ENCODE results near the gene PDE4D.

PDE4D gene

DNA sequence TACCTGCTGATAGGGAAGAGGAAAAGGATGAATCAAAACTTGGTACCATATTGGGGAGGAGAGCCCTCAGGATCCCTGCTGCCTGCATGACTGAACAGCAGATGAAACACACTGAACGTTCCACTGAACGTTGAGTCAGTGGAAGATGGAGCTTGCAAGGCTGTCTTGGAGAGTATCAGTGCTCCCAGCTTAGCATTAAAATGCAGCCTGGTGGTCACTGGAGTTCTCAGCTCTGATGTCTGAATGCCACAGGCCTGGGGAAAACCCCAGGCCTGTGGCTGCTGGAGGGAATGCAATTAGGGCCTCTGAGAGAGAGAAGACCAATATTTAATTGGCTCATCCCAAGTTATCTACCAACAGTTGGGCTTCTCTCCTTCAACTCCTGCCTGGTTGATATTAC lies 54.5 kb downstream of the PDE4D start:
- Histone ChIP-seq H3K4me3 (ENCODE audit: low read depth in 1 of 2, low read length in 2 of 2) (no peak overlapping the region), H3K36me3 (ENCODE audit: control insufficient read depth in 1 of 2, insufficient read depth in 2 of 2, low read length in 2 of 2) (no peaks in the 10 kb centered on the region), H3K27me3 (ENCODE audit: low read depth, low read length) (no peaks in the 10 kb centered on the region), H3K4me1 (ENCODE audit: control insufficient read depth in 1 of 2, insufficient read depth in 2 of 2, low read length in 2 of 2) (no peaks in the 10 kb centered on the region), H3K27ac (ENCODE audit: low read length) (no peak overlapping the region), H3K9me3 (ENCODE audit: control insufficient read depth in 1 of 2, low read length in 2 of 2) (no peaks in the 10 kb centered on the region)

GRCh38 chr5:59838067-59838466 lies 55.5 kb downstream of the PDE4D start:
- H3K4me1 ChIP-seq (ENCODE audit: control insufficient read depth in 1 of 2, insufficient read depth in 2 of 2, low read length in 2 of 2) = no peaks in the 10 kb centered on the region
- no peaks in the 10 kb centered on the region for H3K36me3 ChIP-seq (ENCODE audit: control insufficient read depth in 1 of 2, insufficient read depth in 2 of 2, low read length in 2 of 2)
- no peaks in the 10 kb centered on the region for H3K27me3 ChIP-seq (ENCODE audit: low read depth, low read length)
- no peaks in the 10 kb centered on the region for H3K9me3 ChIP-seq (ENCODE audit: control insufficient read depth in 1 of 2, low read length in 2 of 2)
- no peak overlapping the region for H3K27ac ChIP-seq (ENCODE audit: low read length)
- no peak overlapping the region for H3K4me3 ChIP-seq (ENCODE audit: low read depth in 1 of 2, low read length in 2 of 2)

DNA sequence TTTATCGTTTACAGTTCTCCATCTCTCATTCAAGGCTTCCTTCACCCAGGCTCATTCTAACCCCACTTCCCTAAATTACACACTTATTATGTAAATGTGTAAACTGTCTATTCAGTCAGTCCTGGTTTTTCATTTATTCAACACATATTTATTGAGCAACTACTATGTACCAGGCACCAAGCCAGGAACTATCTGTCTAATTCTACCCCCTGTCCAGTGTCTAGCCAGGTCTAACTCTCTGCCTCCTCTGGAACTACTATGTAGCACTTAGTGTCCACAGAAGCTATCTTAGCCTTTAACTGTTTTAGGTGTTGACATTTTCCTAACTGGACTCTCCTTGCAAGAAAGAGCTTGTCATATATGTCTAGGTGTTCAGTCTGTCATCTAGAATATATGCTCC lies 56.5 kb downstream of the PDE4D start:
- no peaks in the 10 kb centered on the region for H3K27me3 ChIP-seq (ENCODE audit: low read depth, low read length)
- no peaks in the 10 kb centered on the region for H3K4me1 ChIP-seq (ENCODE audit: control insufficient read depth in 1 of 2, insufficient read depth in 2 of 2, low read length in 2 of 2)
- no peak overlapping the region for H3K27ac ChIP-seq (ENCODE audit: low read length)
- no peaks in the 10 kb centered on the region for H3K9me3 ChIP-seq (ENCODE audit: control insufficient read depth in 1 of 2, low read length in 2 of 2)
- no peaks in the 10 kb centered on the region for H3K36me3 ChIP-seq (ENCODE audit: control insufficient read depth in 1 of 2, insufficient read depth in 2 of 2, low read length in 2 of 2)
- no peak overlapping the region for H3K4me3 ChIP-seq (ENCODE audit: low read depth in 1 of 2, low read length in 2 of 2)

DNA sequence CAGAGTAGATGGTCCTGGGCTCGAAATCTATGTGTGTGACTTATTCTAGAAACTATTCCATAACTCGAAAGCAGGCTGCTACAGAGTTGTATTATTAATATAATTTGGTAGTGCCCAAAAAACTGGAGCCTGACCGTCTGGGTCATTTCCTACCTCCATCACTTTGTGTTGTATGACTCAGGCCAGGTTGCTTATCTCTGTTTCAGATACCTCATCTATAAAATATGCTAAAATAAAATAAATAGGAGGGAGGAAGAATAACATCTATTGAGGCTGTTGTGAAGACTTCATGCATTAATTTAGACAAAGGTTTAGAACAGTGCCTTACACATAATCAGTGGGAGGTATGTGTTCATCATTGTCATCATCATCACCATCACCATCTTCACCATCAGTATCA lies 57.7 kb downstream of the PDE4D start:
- H3K9me3 ChIP-seq (ENCODE audit: control insufficient read depth in 1 of 2, low read length in 2 of 2) = no peaks in the 10 kb centered on the region
- no peaks in the 10 kb centered on the region for H3K27me3 ChIP-seq (ENCODE audit: low read depth, low read length)
- H3K27ac ChIP-seq (ENCODE audit: low read length) = no peak overlapping the region
- no peak overlapping the region for H3K4me3 ChIP-seq (ENCODE audit: low read depth in 1 of 2, low read length in 2 of 2)
- no peaks in the 10 kb centered on the region for H3K36me3 ChIP-seq (ENCODE audit: control insufficient read depth in 1 of 2, insufficient read depth in 2 of 2, low read length in 2 of 2)
- H3K4me1 ChIP-seq (ENCODE audit: control insufficient read depth in 1 of 2, insufficient read depth in 2 of 2, low read length in 2 of 2) = no peaks in the 10 kb centered on the region

DNA sequence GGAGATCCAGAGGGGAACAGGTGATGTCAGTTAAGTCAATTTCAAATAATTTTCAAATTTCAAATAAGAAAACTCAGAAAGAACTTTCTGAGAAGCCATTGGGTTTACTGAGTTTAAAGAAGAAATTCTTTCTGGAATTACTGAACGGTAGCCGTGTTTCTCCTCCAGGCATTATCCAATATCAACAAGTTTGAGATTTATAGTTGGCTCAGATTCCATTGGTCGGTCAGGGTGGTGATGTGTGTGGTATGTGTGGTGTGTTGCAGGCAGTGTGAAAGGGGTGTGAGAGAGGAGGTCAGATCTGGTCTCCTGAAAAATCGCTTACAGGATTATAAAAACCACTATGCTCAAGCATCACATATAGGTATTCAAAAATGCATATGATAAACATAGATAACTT lies 60.1 kb downstream of the PDE4D start:
- Histone ChIP-seq H3K4me1 (ENCODE audit: control insufficient read depth in 1 of 2, insufficient read depth in 2 of 2, low read length in 2 of 2) (no peaks in the 10 kb centered on the region), H3K9me3 (ENCODE audit: control insufficient read depth in 1 of 2, low read length in 2 of 2) (no peaks in the 10 kb centered on the region), H3K27ac (ENCODE audit: low read length) (no peak overlapping the region)

DNA sequence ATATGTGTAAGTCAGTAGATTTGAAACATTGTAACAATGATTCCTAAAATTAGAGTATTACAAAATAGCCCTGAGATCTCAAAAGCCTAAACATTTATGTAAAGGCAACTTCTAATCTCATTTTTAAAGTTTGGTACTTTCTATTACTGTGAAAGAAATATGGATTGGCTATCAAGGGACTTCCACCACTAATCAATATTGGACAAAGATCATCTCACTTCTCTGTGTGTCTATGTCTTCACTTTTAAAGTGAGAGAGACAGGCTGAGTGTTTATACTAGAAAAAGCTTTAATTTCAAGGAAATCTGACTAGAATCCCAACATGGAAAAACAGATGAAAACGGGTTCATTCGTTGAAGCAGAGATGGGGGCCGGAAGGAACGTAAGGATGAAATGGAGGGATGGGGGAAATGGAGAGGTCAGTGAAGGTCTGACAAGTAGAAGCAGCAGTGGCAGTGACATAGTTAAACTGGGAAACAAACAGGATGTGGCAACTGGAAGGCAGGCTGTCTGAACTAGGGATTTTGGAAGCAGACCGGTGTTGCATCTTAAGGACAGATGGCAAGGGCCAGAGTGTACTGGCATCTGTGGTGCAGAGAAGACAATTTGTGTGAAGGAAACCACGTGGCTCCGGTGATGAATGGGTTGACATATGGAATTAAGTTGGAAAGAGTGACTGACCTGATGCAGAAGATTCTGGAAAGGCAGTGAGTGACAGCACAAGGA lies 60.8 kb downstream of the PDE4D start:
- H3K27ac ChIP-seq (ENCODE audit: low read length) = no peak overlapping the region
- H3K36me3 ChIP-seq (ENCODE audit: control insufficient read depth in 1 of 2, insufficient read depth in 2 of 2, low read length in 2 of 2) = no peaks in the 10 kb centered on the region
- no peaks in the 10 kb centered on the region for H3K4me1 ChIP-seq (ENCODE audit: control insufficient read depth in 1 of 2, insufficient read depth in 2 of 2, low read length in 2 of 2)
- H3K27me3 ChIP-seq (ENCODE audit: low read depth, low read length) = no peaks in the 10 kb centered on the region
- H3K4me3 ChIP-seq (ENCODE audit: low read depth in 1 of 2, low read length in 2 of 2) = no peak overlapping the region
- no peaks in the 10 kb centered on the region for H3K9me3 ChIP-seq (ENCODE audit: control insufficient read depth in 1 of 2, low read length in 2 of 2)

More for the DNA sequence above, 60.1 kb downstream of the PDE4D start:
- Histone ChIP-seq H3K36me3 (ENCODE audit: control insufficient read depth in 1 of 2, insufficient read depth in 2 of 2, low read length in 2 of 2) (no peaks in the 10 kb centered on the region), H3K4me3 (ENCODE audit: low read depth in 1 of 2, low read length in 2 of 2) (no peak overlapping the region), H3K27me3 (ENCODE audit: low read depth, low read length) (no peaks in the 10 kb centered on the region)

GRCh38 chr5:59831326-59832010 lies 62.1 kb downstream of the PDE4D start:
- H3K4me1 ChIP-seq (ENCODE audit: control insufficient read depth in 1 of 2, insufficient read depth in 2 of 2, low read length in 2 of 2) = no peaks in the 10 kb centered on the region
- no peaks in the 10 kb centered on the region for H3K9me3 ChIP-seq (ENCODE audit: control insufficient read depth in 1 of 2, low read length in 2 of 2)
- no peak overlapping the region for H3K27ac ChIP-seq (ENCODE audit: low read length)

DNA sequence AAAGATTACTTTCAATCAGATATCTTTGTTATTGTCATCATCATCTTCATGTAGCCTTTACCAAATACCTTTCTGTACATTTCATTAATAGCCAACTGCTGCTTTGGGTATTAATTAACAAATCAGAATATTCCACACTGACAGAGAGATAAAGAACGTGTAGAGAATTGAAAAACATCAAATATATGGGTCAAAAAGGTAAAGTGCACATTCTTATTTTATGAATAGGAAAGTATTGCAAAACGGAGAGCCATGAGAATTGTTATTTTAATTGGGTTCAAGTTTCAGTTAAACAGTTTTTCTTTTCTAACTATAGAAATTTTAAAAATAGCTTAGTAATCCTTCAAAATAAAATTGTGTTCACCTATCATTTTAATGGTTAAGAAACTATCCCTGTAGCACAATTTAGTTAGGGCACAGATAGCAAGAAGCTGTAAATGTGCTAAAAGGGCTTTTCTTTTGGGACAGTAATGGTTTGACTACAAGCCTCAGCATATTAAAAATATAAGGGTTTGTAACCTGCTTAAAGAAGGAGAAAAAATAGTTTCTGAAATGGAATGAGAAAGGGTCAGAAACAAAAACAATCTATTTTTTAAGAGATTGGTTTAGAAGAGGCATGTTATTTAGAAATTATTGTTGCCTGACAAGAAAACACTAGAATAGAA lies 62.9 kb downstream of the PDE4D start:
- Histone ChIP-seq H3K27me3 (ENCODE audit: low read depth, low read length) (no peaks in the 10 kb centered on the region), H3K4me3 (ENCODE audit: low read depth in 1 of 2, low read length in 2 of 2) (no peak overlapping the region), H3K9me3 (ENCODE audit: control insufficient read depth in 1 of 2, low read length in 2 of 2) (no peaks in the 10 kb centered on the region), H3K36me3 (ENCODE audit: control insufficient read depth in 1 of 2, insufficient read depth in 2 of 2, low read length in 2 of 2) (no peaks in the 10 kb centered on the region), H3K4me1 (ENCODE audit: control insufficient read depth in 1 of 2, insufficient read depth in 2 of 2, low read length in 2 of 2) (no peaks in the 10 kb centered on the region), H3K27ac (ENCODE audit: low read length) (no peak overlapping the region)

More at GRCh38 chr5:59831326-59832010, 62.1 kb downstream of the PDE4D start:
- no peak overlapping the region for H3K4me3 ChIP-seq (ENCODE audit: low read depth in 1 of 2, low read length in 2 of 2)
- no peaks in the 10 kb centered on the region for H3K27me3 ChIP-seq (ENCODE audit: low read depth, low read length)
- no peaks in the 10 kb centered on the region for H3K36me3 ChIP-seq (ENCODE audit: control insufficient read depth in 1 of 2, insufficient read depth in 2 of 2, low read length in 2 of 2)

GRCh38 chr5:59829922-59830321 lies 63.6 kb downstream of the PDE4D start:
- H3K27ac ChIP-seq (ENCODE audit: low read length) = no peak overlapping the region
- no peak overlapping the region for H3K4me3 ChIP-seq (ENCODE audit: low read depth in 1 of 2, low read length in 2 of 2)

GRCh38 chr5:59829386-59829785 lies 64.1 kb downstream of the PDE4D start:
- Histone ChIP-seq H3K27me3 (ENCODE audit: low read depth, low read length) (no peaks in the 10 kb centered on the region), H3K27ac (ENCODE audit: low read length) (no peak overlapping the region), H3K4me3 (ENCODE audit: low read depth in 1 of 2, low read length in 2 of 2) (no peak overlapping the region), H3K9me3 (ENCODE audit: control insufficient read depth in 1 of 2, low read length in 2 of 2) (no peaks in the 10 kb centered on the region), H3K36me3 (ENCODE audit: control insufficient read depth in 1 of 2, insufficient read depth in 2 of 2, low read length in 2 of 2) (no peaks in the 10 kb centered on the region), H3K4me1 (ENCODE audit: control insufficient read depth in 1 of 2, insufficient read depth in 2 of 2, low read length in 2 of 2) (no peaks in the 10 kb centered on the region)

More at GRCh38 chr5:59829922-59830321, 63.6 kb downstream of the PDE4D start:
- H3K27me3 ChIP-seq (ENCODE audit: low read depth, low read length) = no peaks in the 10 kb centered on the region
- H3K4me1 ChIP-seq (ENCODE audit: control insufficient read depth in 1 of 2, insufficient read depth in 2 of 2, low read length in 2 of 2) = no peaks in the 10 kb centered on the region
- no peaks in the 10 kb centered on the region for H3K9me3 ChIP-seq (ENCODE audit: control insufficient read depth in 1 of 2, low read length in 2 of 2)
- no peaks in the 10 kb centered on the region for H3K36me3 ChIP-seq (ENCODE audit: control insufficient read depth in 1 of 2, insufficient read depth in 2 of 2, low read length in 2 of 2)

GRCh38 chr5:59828623-59829022 lies 64.9 kb downstream of the PDE4D start:
- Histone ChIP-seq H3K36me3 (ENCODE audit: control insufficient read depth in 1 of 2, insufficient read depth in 2 of 2, low read length in 2 of 2) (no peaks in the 10 kb centered on the region), H3K4me3 (ENCODE audit: low read depth in 1 of 2, low read length in 2 of 2) (no peak overlapping the region), H3K4me1 (ENCODE audit: control insufficient read depth in 1 of 2, insufficient read depth in 2 of 2, low read length in 2 of 2) (no peaks in the 10 kb centered on the region), H3K27me3 (ENCODE audit: low read depth, low read length) (no peaks in the 10 kb centered on the region), H3K9me3 (ENCODE audit: control insufficient read depth in 1 of 2, low read length in 2 of 2) (no peaks in the 10 kb centered on the region), H3K27ac (ENCODE audit: low read length) (no peak overlapping the region)
